A549 (cell line): ENCODE results near the gene TNN.

Source experiments
- CEBPB ChIP-seq, 2 experiments: fragments of >200 bp in 1 of 2; sonication (Bioruptor Twin) in 1 of 2; formaldehyde crosslinking in 1 of 2; IDR thresholded peaks; 2 replicates each; pipeline ENCODE4 v1.6.1; 2012 to 2016
- CHD2 ChIP-seq: fragments of 150-350 bp; IDR thresholded peaks from 2 replicates; pipeline ENCODE4 v1.6.1; 2014; ENCODE audit warnings: low read length; ENCODE audit not compliant: partially characterized antibody
- MAFK ChIP-seq: fragments of 450-650 bp; IDR thresholded peaks from 2 replicates; pipeline ENCODE4 v1.6.1; 2014; ENCODE audit not compliant: partially characterized antibody
- NFE2L2 ChIP-seq: fragments of 150-350 bp; conservative IDR thresholded peaks from 2 replicates; pipeline ENCODE4 v1.6.1; 2014; ENCODE audit warnings: low read length
- RAD21 ChIP-seq, 2 experiments: fragments of >200 bp in 1 of 2; sonication (Bioruptor Twin) in 1 of 2; formaldehyde crosslinking in 1 of 2; IDR thresholded peaks in 1 of 2; conservative IDR thresholded peaks in 1 of 2; 2 replicates in 1 of 2; 3 replicates in 1 of 2; pipeline ENCODE4 v1.6.1; 2012 to 2018; ENCODE audit warnings: inconsistent platforms in 1 of 2
- SMC3 ChIP-seq: fragments of >200 bp; sonication (Bioruptor Twin); formaldehyde crosslinking; IDR thresholded peaks from 3 replicates; pipeline ENCODE4 v1.6.1; 2018; ENCODE audit warnings: inconsistent platforms
- TP53 ChIP-seq: fragments of 250-450 bp; sonication (Bioruptor Pico); IDR thresholded peaks from 2 replicates; pipeline ENCODE4 v1.5.0; 2021; ENCODE audit warnings: mild to moderate bottlenecking, moderate library complexity
- TF ChIP-seq, protein P1 (sequence below): fragments of >200 bp; sonication (Bioruptor Twin); formaldehyde crosslinking; IDR thresholded peaks from 3 replicates; pipeline ENCODE4 v1.5.1; 2016
- TF ChIP-seq, protein P2 (sequence below): IDR thresholded peaks from 2 replicates; pipeline ENCODE4 v1.6.1; 2012

DNA sequence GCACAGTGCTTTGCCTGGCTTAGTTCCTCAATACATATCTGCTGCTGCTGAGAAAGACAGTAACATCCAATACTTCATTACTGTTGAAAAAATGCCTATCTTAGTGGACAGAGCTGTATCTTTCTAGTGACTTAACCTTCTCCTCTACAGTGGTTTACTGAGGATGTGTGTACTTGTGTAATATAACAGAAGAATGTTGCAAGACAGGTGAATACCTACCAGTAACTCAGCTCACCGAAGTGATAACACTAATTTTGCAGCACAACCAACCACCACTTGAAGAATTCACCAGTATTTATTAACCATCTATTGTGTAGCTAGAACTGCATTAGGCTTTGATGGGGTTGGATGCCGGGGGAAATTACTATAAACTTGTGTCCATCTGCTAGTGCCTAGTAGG lies 16.6 kb upstream of the TNN start:
- no peak for TF ChIP-seq RAD21 (conservative IDR thresholded peaks at IDR 0.05 in 1 of 2, IDR thresholded peaks at IDR 0.05 in 1 of 2)
- TF ChIP-seq, protein P1, sequence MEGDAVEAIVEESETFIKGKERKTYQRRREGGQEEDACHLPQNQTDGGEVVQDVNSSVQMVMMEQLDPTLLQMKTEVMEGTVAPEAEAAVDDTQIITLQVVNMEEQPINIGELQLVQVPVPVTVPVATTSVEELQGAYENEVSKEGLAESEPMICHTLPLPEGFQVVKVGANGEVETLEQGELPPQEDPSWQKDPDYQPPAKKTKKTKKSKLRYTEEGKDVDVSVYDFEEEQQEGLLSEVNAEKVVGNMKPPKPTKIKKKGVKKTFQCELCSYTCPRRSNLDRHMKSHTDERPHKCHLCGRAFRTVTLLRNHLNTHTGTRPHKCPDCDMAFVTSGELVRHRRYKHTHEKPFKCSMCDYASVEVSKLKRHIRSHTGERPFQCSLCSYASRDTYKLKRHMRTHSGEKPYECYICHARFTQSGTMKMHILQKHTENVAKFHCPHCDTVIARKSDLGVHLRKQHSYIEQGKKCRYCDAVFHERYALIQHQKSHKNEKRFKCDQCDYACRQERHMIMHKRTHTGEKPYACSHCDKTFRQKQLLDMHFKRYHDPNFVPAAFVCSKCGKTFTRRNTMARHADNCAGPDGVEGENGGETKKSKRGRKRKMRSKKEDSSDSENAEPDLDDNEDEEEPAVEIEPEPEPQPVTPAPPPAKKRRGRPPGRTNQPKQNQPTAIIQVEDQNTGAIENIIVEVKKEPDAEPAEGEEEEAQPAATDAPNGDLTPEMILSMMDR = no peak
- no peak for TF ChIP-seq SMC3
- TF ChIP-seq CEBPB (IDR thresholded peaks at IDR 0.05) = no peak
- TF ChIP-seq NFE2L2 = no peak
- TF ChIP-seq CHD2 = no peak
- TF ChIP-seq, protein P2, sequence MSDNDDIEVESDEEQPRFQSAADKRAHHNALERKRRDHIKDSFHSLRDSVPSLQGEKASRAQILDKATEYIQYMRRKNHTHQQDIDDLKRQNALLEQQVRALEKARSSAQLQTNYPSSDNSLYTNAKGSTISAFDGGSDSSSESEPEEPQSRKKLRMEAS = no peak
- TF ChIP-seq MAFK = no peak
- no peak for TF ChIP-seq TP53 (CRISPR knock-in tag)
